OCI-LY3 (cell line): ENCODE measurements around the gene AACS.

ENCODE experiments used
- CTCF ChIP-seq: fragments of 200-600, 300-600 bp; sonication (generic); IDR thresholded peaks from 2 replicates; pipeline ENCODE4 v1.5.1; 2014; ENCODE audit warnings: antibody characterized with exemption, low read length, low read depth
- EZH2phosphoT487 ChIP-seq: fragments of 200-600 bp; shearing (Covaris generic); IDR thresholded peaks from 2 replicates; pipeline ENCODE4 v1.6.1; 2018; ENCODE audit warnings: antibody characterized with exemption, mixed run types, low read depth

DNA sequence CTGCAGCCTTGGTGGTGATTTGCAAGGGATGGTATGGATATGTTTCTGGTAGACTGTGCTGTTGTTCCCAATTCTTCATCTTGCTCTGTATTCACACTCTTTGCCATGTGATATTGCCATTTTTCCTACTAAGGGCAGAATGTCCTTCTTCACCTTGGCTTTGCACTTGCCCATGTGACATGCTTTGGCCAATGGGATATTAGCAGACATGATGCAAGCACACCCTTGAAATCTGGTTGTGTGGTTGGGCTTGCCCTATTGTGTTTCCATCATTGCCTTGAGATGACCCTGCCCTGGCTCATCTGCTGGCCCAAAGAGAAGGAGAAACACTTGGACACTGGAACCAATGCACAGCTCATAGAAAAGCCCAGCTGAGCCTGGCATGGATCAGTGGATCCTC is 110.3 kb downstream of the AACS start:
- TF ChIP-seq CTCF (no peak), EZH2phosphoT487 (no peak)
